Gastrocnemius medialis (tissue), 4 donors: Measurements from ENCODE around the gene SRD5A3. TPM values are rescaled to one million over a fixed set of nuclear protein-coding genes. Genes with fewer than 3 reads are reported as not detected.

Source experiments
- ATAC-seq, 2 donors: fragments of 150-250 bp; one replicate each; pipeline ENCODE4 v1.9.1; 2016
- DNase-seq, 2 donors: peaks; one replicate each; pipeline ENCODE4 v3.0.0-alpha.2; 2019
- H3K27ac ChIP-seq, 4 donors: fragments of 200-600 bp; sonication (generic); 1 replicate in 1 of 4; 2 replicates in 3 of 4; pipeline ENCODE4 v1.5.1; 2016 to 2018; ENCODE audit warnings: mild to moderate bottlenecking in 2 of 4, moderate library complexity in 1 of 4
- H3K27me3 ChIP-seq, 3 donors: fragments of 200-600 bp; sonication (generic) in 2 of 3; 1 replicate in 1 of 3; 2 replicates in 2 of 3; pipeline versions ENCODE4 v1.5.1 to v1.6.0; 2016 to 2019; ENCODE audit warnings: mild to moderate bottlenecking in 1 of 3, moderate library complexity in 1 of 3
- H3K36me3 ChIP-seq, 2 donors: fragments of 200-600 bp; sonication (generic) in 1 of 2; one replicate each; pipeline ENCODE4 v1.5.1; 2017 to 2018
- H3K4me1 ChIP-seq, 2 donors: fragments of 200-600 bp; sonication (generic) in 1 of 2; one replicate each; pipeline ENCODE4 v1.5.1; 2016 to 2017; ENCODE audit warnings: mild to moderate bottlenecking in 2 of 2
- H3K4me3 ChIP-seq, 4 donors: fragments of 200-600 bp; sonication (generic) in 3 of 4; 1 replicate in 1 of 4; 2 replicates in 3 of 4; pipeline ENCODE4 v1.5.1; 2016 to 2019; ENCODE audit warnings: mild to moderate bottlenecking in 2 of 4
- H3K9me3 ChIP-seq, 3 donors: fragments of 200-600 bp; sonication (generic) in 2 of 3; 1 replicate in 1 of 3; 2 replicates in 2 of 3; pipeline ENCODE4 v1.5.1; 2016 to 2019
- POLR2A ChIP-seq, 2 donors: fragments of 450-650 bp; IDR thresholded peaks; one replicate each; pipeline ENCODE4 v1.6.1; 2017; ENCODE audit warnings: antibody characterized with exemption in 2 of 2, mild to moderate bottlenecking in 2 of 2, moderate library complexity in 2 of 2
- in situ Hi-C, 4 donors: fragments of 200-750 bp; cut with MboI; loops; one replicate each; pipeline versions ENCODE4 v1.15.0 to v1.8.0; 2017; ENCODE audit warnings: low sequenced_read_pairs in 4 of 4
- intact Hi-C: fragments of 100-400 bp; cut with DNase I; formaldehyde crosslinking; loops from one replicate; pipeline ENCODE4 v1.15.1; 2023; ENCODE audit warnings: low total_unique reads
- total RNA-seq, 4 donors: library from RNA; depleted of rRNA; stranded (reverse); fragments of >200 nt; gene quantifications; one replicate each; pipeline versions ENCODE4 v1.1.0 to v1.2.3, GENCODE V29; 2016
- TF ChIP-seq, protein P1 (sequence below), 5 experiments: fragments of 450-650 bp in 3 of 5; fragments of 200-600 bp in 2 of 5; sonication (generic) in 2 of 5; IDR thresholded peaks in 4 of 5; conservative IDR thresholded peaks in 1 of 5; 1 replicate in 4 of 5; 2 replicates in 1 of 5; pipeline ENCODE4 v1.5.1; 2016 to 2019; ENCODE audit warnings: antibody characterized with exemption in 5 of 5, mild to moderate bottlenecking in 3 of 5, moderate library complexity in 3 of 5

SRD5A3 gene
- total RNA-seq, 4 donors from 2014 or later: 2.4 to 7.6 (median 5.1) TPM

GRCh38 chr4:55386840-55387239, 40.8 kb downstream of the SRD5A3 start:
- H3K9me3 ChIP-seq: no peaks in the 10 kb centered on the region
- no peak overlapping the region for H3K4me3 ChIP-seq
- TF ChIP-seq POLR2A (IDR thresholded peaks at IDR 0.05): no peak
- TF ChIP-seq, protein P1, sequence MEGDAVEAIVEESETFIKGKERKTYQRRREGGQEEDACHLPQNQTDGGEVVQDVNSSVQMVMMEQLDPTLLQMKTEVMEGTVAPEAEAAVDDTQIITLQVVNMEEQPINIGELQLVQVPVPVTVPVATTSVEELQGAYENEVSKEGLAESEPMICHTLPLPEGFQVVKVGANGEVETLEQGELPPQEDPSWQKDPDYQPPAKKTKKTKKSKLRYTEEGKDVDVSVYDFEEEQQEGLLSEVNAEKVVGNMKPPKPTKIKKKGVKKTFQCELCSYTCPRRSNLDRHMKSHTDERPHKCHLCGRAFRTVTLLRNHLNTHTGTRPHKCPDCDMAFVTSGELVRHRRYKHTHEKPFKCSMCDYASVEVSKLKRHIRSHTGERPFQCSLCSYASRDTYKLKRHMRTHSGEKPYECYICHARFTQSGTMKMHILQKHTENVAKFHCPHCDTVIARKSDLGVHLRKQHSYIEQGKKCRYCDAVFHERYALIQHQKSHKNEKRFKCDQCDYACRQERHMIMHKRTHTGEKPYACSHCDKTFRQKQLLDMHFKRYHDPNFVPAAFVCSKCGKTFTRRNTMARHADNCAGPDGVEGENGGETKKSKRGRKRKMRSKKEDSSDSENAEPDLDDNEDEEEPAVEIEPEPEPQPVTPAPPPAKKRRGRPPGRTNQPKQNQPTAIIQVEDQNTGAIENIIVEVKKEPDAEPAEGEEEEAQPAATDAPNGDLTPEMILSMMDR (IDR thresholded peaks at IDR 0.05 in 4 of 5, conservative IDR thresholded peaks at IDR 0.05 in 1 of 5): no peak
- no peaks in the 10 kb centered on the region for H3K27me3 ChIP-seq
- ATAC-seq: no peak
- no peaks in the 10 kb centered on the region for H3K36me3 ChIP-seq
- in situ Hi-C loops (no loop called here), intact Hi-C loops (no loop called here)
- DNase-seq: no peak
- H3K27ac ChIP-seq: no peak overlapping the region
- no peaks in the 10 kb centered on the region for H3K4me1 ChIP-seq

DNA sequence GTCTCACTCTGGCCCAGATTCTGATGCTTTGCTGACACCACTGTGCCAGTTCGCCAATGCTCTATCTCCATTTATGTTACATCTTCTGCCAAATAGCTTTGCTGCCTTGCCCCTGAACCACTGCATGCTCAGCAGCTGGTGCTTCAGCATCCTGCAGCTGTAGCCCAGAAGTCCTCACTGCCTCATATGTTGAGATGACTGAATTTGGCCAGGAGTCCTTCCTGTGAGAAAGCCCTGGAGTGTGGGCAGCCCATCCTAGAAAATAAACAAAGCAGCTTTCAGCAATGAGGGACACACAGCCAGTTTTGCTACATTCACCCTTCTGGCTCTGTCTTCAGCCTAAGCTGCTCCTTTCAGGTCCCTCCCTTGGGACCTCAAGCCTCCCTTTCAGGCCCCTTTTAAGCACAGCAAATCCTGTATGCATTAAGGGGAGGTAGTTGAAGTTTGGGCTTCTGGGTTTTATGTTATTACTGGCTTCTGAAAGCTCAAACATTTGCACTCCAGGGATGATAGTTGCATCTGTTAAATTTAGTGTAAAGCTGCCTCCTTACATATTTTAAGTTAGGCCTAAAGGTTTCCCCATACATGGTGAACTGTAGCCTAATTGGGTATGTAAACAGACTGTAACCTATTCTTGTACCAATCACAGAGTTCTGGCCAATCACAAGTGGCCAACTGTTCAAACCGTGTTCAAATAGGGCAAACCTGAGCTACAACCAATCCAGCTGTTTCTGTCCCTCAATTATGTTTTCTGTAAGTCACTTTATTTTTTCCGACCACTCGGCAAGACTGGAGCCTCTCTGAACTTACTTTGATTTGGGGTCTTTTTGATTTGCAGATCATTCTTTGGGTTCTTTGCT, 47.6 kb downstream of the SRD5A3 start:
- Histone ChIP-seq H3K4me1 (peaks cover 21 to 25% of the 10 kb centered on the region in 2 donors), H3K27me3 (no peaks in the 10 kb centered on the region), H3K9me3 (no peaks in the 10 kb centered on the region), H3K36me3 (no peaks in the 10 kb centered on the region), H3K27ac (no peak overlapping the region), H3K4me3 (no peak overlapping the region)
- in situ Hi-C loops (loop anchor here in 1 of 4 donors (10.0 kb wide), 2 partner anchors 49 to 151 kb away; partner anchors contain the start of genes CLOCK and SRD5A3), intact Hi-C loops (no loop called here)
- TF ChIP-seq POLR2A (IDR thresholded peaks at IDR 0.05): no peak
- TF ChIP-seq, protein P1 (IDR thresholded peaks at IDR 0.05 in 4 of 5, conservative IDR thresholded peaks at IDR 0.05 in 1 of 5): no peak
- no peak for DNase-seq
- ATAC-seq: no peak

DNA sequence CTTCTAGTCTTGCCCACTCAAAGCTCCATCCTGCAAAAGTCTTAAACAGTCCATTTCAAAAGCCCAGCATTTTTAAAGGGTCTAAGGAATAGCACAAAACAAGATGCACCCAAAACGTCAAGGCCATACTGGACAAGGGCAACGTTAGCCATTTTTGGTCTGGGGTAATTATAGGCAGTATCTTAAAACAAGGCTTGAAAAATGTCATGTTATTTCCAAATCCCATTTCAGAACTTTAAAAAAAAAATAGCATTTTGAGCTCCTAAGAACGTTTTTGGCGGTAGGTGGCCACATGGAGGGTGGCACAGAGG, 49.1 kb downstream of the SRD5A3 start:
- ATAC-seq (no peak), DNase-seq (no peak)
- H3K27me3 ChIP-seq: no peaks in the 10 kb centered on the region
- H3K9me3 ChIP-seq: no peaks in the 10 kb centered on the region
- in situ Hi-C loops (loop anchor here in 1 of 4 donors (10.0 kb wide), 2 partner anchors 50 to 150 kb away; partner anchors contain the start of genes CLOCK and SRD5A3), intact Hi-C loops (loop anchor here (1.0 to 5.0 kb wide), 4 partner anchors 49 to 472 kb away; partner anchors contain the start of genes CLOCK, EXOC1 and SRD5A3)
- H3K36me3 ChIP-seq: no peaks in the 10 kb centered on the region
- H3K4me3 ChIP-seq: peak overlapping the region; percentile 72 to 95 (median 77)
- TF ChIP-seq, protein P1 (IDR thresholded peaks at IDR 0.05 in 4 of 5, conservative IDR thresholded peaks at IDR 0.05 in 1 of 5): peak in 1 of 5 experiments; percentile 11
- TF ChIP-seq POLR2A (IDR thresholded peaks at IDR 0.05): no peak
- H3K4me1 ChIP-seq: peaks cover 32 to 35% of the 10 kb centered on the region in 2 donors
- H3K27ac ChIP-seq: peak overlapping the region; percentile 83 to 96 (median 91)

- ATAC-seq (peak; percentile 89 to 90), DNase-seq (peak; percentile 88)
- peak within 1 kb of the TSS; percentile 72 to 95 (median 77) for H3K4me3 ChIP-seq
- intact Hi-C loops: loop anchor here (1.0 to 5.0 kb wide), 4 partner anchors 49 to 472 kb away; partner anchors contain the start of genes CLOCK, EXOC1 and SRD5A3
- TF ChIP-seq POLR2A (IDR thresholded peaks at IDR 0.05): peak; percentile 92 to 93
- TF ChIP-seq, protein P1 (IDR thresholded peaks at IDR 0.05 in 4 of 5, conservative IDR thresholded peaks at IDR 0.05 in 1 of 5): peak in 1 of 5 experiments; percentile 15
- no peaks in the 10 kb centered on the region for H3K9me3 ChIP-seq
- no peaks in the 10 kb centered on the region for H3K27me3 ChIP-seq
- H3K36me3 ChIP-seq: no peaks in the 10 kb centered on the region
- in situ Hi-C loops: loop anchor here in 1 of 4 donors (10.0 kb wide), 2 partner anchors 51 to 149 kb away; partner anchors contain the start of genes CLOCK and SRD5A3
- peak within 1 kb of the TSS; percentile 83 to 96 (median 91) for H3K27ac ChIP-seq
- H3K4me1 ChIP-seq: peaks cover 32 to 38% of the 10 kb centered on the region in 2 donors
Observed at GRCh38 chr4:55395529-55396307, 49.7 kb downstream of the SRD5A3 start, which contains the start of gene TMEM165. Gene TMEM165 (plus strand): TSS chr4:55395957. CDS start chr4:55396190, 233 bp downstream.
